Measurements from ENCODE around the gene CTNNA2.

The CTNNA2 gene

GRCh38 chr2:79529636-79530035 is 16.8 kb downstream of the CTNNA2 start:
- H3K27me3 ChIP-seq (ENCODE audit: insufficient read depth, low read length): no peaks in the 10 kb centered on the region
- H3K4me3 ChIP-seq (ENCODE audit: low read depth, low read length): no peak overlapping the region
- no peak overlapping the region for H3K18ac ChIP-seq (ENCODE audit: low read length)
- no peak overlapping the region for H3K9ac ChIP-seq (ENCODE audit: low read length)
- H2AFZ ChIP-seq (ENCODE audit: insufficient read depth, low read length, poor library complexity): no peak overlapping the region
- no peak overlapping the region for H3K14ac ChIP-seq (ENCODE audit: low read length)
- H4K8ac ChIP-seq (ENCODE audit: low read depth, low read length): no peak overlapping the region
- no peak overlapping the region for H3K27ac ChIP-seq (ENCODE audit: low read depth, low read length)
- H3K4me2 ChIP-seq (ENCODE audit: low read length): no peak overlapping the region
- H3K9me3 ChIP-seq (ENCODE audit: insufficient read depth, low read depth, low read length): no peaks in the 10 kb centered on the region
- H3K4ac ChIP-seq (ENCODE audit: low read depth, low read length): no peak overlapping the region
- no peaks in the 10 kb centered on the region for H3K4me1 ChIP-seq (ENCODE audit: control insufficient read depth in 1 of 2, insufficient read depth in 2 of 2, low read length in 2 of 2)
- H3K23ac ChIP-seq (ENCODE audit: low read length): no peak overlapping the region
- H3K79me1 ChIP-seq (ENCODE audit: low read length): no peaks in the 10 kb centered on the region
- no CpG with 5 or more reads among the region's 3 CpGs for WGBS (ENCODE audit: extremely low coverage, insufficient coverage, insufficient read length)
- no peak overlapping the region for H4K91ac ChIP-seq (ENCODE audit: low read depth, low read length)
- H2BK5ac ChIP-seq (ENCODE audit: low read depth, low read length, poor library complexity): no peak overlapping the region
- H2BK120ac ChIP-seq (ENCODE audit: insufficient read depth, low read length, poor library complexity): no peak overlapping the region
- no peak for DNase-seq
- no peak overlapping the region for H2AK5ac ChIP-seq (ENCODE audit: low read length)
- no peaks in the 10 kb centered on the region for H3K36me3 ChIP-seq (ENCODE audit: control insufficient read depth in 1 of 2, insufficient read depth in 2 of 2, low read length in 2 of 2)
- H3K79me2 ChIP-seq (ENCODE audit: control insufficient read depth, insufficient read depth, low read length, poor library complexity): no peaks in the 10 kb centered on the region
- no peak overlapping the region for H4K12ac ChIP-seq (ENCODE audit: low read depth, low read length)
- no peak overlapping the region for H2BK12ac ChIP-seq (ENCODE audit: low read length)

GRCh38 chr2:79530443-79530842 is 17.6 kb downstream of the CTNNA2 start:
- WGBS (ENCODE audit: extremely low coverage, insufficient coverage, insufficient read length): no CpG with 5 or more reads among the region's 1 CpG
- H3K14ac ChIP-seq (ENCODE audit: low read length): no peak overlapping the region

GRCh38 chr2:79547568-79547967 is 34.7 kb downstream of the CTNNA2 start:
- H3K18ac ChIP-seq (ENCODE audit: low read length): no peak overlapping the region
- H4K91ac ChIP-seq (ENCODE audit: low read depth, low read length): no peak overlapping the region
- no peak overlapping the region for H4K8ac ChIP-seq (ENCODE audit: low read depth, low read length)
- no peak overlapping the region for H3K4me2 ChIP-seq (ENCODE audit: low read length)
- no peak overlapping the region for H3K27ac ChIP-seq (ENCODE audit: low read depth, low read length)
- H3K79me2 ChIP-seq (ENCODE audit: control insufficient read depth, insufficient read depth, low read length, poor library complexity): no peaks in the 10 kb centered on the region
- no peak overlapping the region for H2AK5ac ChIP-seq (ENCODE audit: low read length)
- no peaks in the 10 kb centered on the region for H3K79me1 ChIP-seq (ENCODE audit: low read length)
- no peak overlapping the region for H2BK120ac ChIP-seq (ENCODE audit: insufficient read depth, low read length, poor library complexity)
- H2BK5ac ChIP-seq (ENCODE audit: low read depth, low read length, poor library complexity): no peak overlapping the region
- H3K4ac ChIP-seq (ENCODE audit: low read depth, low read length): no peak overlapping the region
- H3K14ac ChIP-seq (ENCODE audit: low read length): no peak overlapping the region
- H3K4me1 ChIP-seq (ENCODE audit: control insufficient read depth in 1 of 2, insufficient read depth in 2 of 2, low read length in 2 of 2): no peaks in the 10 kb centered on the region
- no peak overlapping the region for H2AFZ ChIP-seq (ENCODE audit: insufficient read depth, low read length, poor library complexity)
- H3K9me3 ChIP-seq (ENCODE audit: insufficient read depth, low read depth, low read length): peaks cover 11% of the 10 kb centered on the region
- DNase-seq: no peak
- no peak overlapping the region for H3K23ac ChIP-seq (ENCODE audit: low read length)
- H4K12ac ChIP-seq (ENCODE audit: low read depth, low read length): no peak overlapping the region
- H3K9ac ChIP-seq (ENCODE audit: low read length): no peak overlapping the region
- WGBS (ENCODE audit: extremely low coverage, insufficient coverage, insufficient read length): no CpG with 5 or more reads among the region's 2 CpGs
- no peak overlapping the region for H2BK12ac ChIP-seq (ENCODE audit: low read length)
- H3K27me3 ChIP-seq (ENCODE audit: insufficient read depth, low read length): no peaks in the 10 kb centered on the region
- peaks cover 0 to under 1% of the 10 kb centered on the region in 2 experiments for H3K36me3 ChIP-seq (ENCODE audit: control insufficient read depth in 1 of 2, insufficient read depth in 2 of 2, low read length in 2 of 2)
- no peak overlapping the region for H3K4me3 ChIP-seq (ENCODE audit: low read depth, low read length)

More at GRCh38 chr2:79530443-79530842, 17.6 kb downstream of the CTNNA2 start:
- no peak for DNase-seq
- no peaks in the 10 kb centered on the region for H3K9me3 ChIP-seq (ENCODE audit: insufficient read depth, low read depth, low read length)
- H4K12ac ChIP-seq (ENCODE audit: low read depth, low read length): no peak overlapping the region
- H3K4me2 ChIP-seq (ENCODE audit: low read length): no peak overlapping the region
- no peak overlapping the region for H3K4ac ChIP-seq (ENCODE audit: low read depth, low read length)
- no peak overlapping the region for H2AFZ ChIP-seq (ENCODE audit: insufficient read depth, low read length, poor library complexity)
- no peaks in the 10 kb centered on the region for H3K27me3 ChIP-seq (ENCODE audit: insufficient read depth, low read length)
- no peak overlapping the region for H3K9ac ChIP-seq (ENCODE audit: low read length)
- no peaks in the 10 kb centered on the region for H3K4me1 ChIP-seq (ENCODE audit: control insufficient read depth in 1 of 2, insufficient read depth in 2 of 2, low read length in 2 of 2)
- no peak overlapping the region for H2BK12ac ChIP-seq (ENCODE audit: low read length)
- no peak overlapping the region for H3K4me3 ChIP-seq (ENCODE audit: low read depth, low read length)
- no peak overlapping the region for H3K23ac ChIP-seq (ENCODE audit: low read length)
- H2AK5ac ChIP-seq (ENCODE audit: low read length): no peak overlapping the region
- no peak overlapping the region for H2BK120ac ChIP-seq (ENCODE audit: insufficient read depth, low read length, poor library complexity)
- no peak overlapping the region for H3K27ac ChIP-seq (ENCODE audit: low read depth, low read length)
- H2BK5ac ChIP-seq (ENCODE audit: low read depth, low read length, poor library complexity): no peak overlapping the region
- no peak overlapping the region for H3K18ac ChIP-seq (ENCODE audit: low read length)
- no peak overlapping the region for H4K8ac ChIP-seq (ENCODE audit: low read depth, low read length)
- no peak overlapping the region for H4K91ac ChIP-seq (ENCODE audit: low read depth, low read length)
- H3K36me3 ChIP-seq (ENCODE audit: control insufficient read depth in 1 of 2, insufficient read depth in 2 of 2, low read length in 2 of 2): no peaks in the 10 kb centered on the region
- no peaks in the 10 kb centered on the region for H3K79me2 ChIP-seq (ENCODE audit: control insufficient read depth, insufficient read depth, low read length, poor library complexity)
- H3K79me1 ChIP-seq (ENCODE audit: low read length): no peaks in the 10 kb centered on the region

GRCh38 chr2:79552653-79553052 is 39.8 kb downstream of the CTNNA2 start:
- Histone ChIP-seq H3K79me2 (ENCODE audit: control insufficient read depth, insufficient read depth, low read length, poor library complexity) (no peaks in the 10 kb centered on the region), H3K4me1 (ENCODE audit: control insufficient read depth in 1 of 2, insufficient read depth in 2 of 2, low read length in 2 of 2) (no peaks in the 10 kb centered on the region), H3K9ac (ENCODE audit: low read length) (no peak overlapping the region), H4K12ac (ENCODE audit: low read depth, low read length) (no peak overlapping the region), H4K8ac (ENCODE audit: low read depth, low read length) (no peak overlapping the region), H3K14ac (ENCODE audit: low read length) (no peak overlapping the region), H4K91ac (ENCODE audit: low read depth, low read length) (no peak overlapping the region), H3K9me3 (ENCODE audit: insufficient read depth, low read depth, low read length) (peaks cover 12% of the 10 kb centered on the region), H3K36me3 (ENCODE audit: control insufficient read depth in 1 of 2, insufficient read depth in 2 of 2, low read length in 2 of 2) (peaks cover 0 to 2% of the 10 kb centered on the region in 2 experiments), H3K23ac (ENCODE audit: low read length) (no peak overlapping the region), H3K27ac (ENCODE audit: low read depth, low read length) (no peak overlapping the region), H3K4me3 (ENCODE audit: low read depth, low read length) (no peak overlapping the region), H3K4me2 (ENCODE audit: low read length) (no peak overlapping the region), H2BK12ac (ENCODE audit: low read length) (no peak overlapping the region), H2AK5ac (ENCODE audit: low read length) (no peak overlapping the region), H2BK5ac (ENCODE audit: low read depth, low read length, poor library complexity) (no peak overlapping the region), H2AFZ (ENCODE audit: insufficient read depth, low read length, poor library complexity) (no peak overlapping the region), H2BK120ac (ENCODE audit: insufficient read depth, low read length, poor library complexity) (no peak overlapping the region), H3K4ac (ENCODE audit: low read depth, low read length) (no peak overlapping the region), H3K27me3 (ENCODE audit: insufficient read depth, low read length) (no peaks in the 10 kb centered on the region), H3K79me1 (ENCODE audit: low read length) (no peaks in the 10 kb centered on the region), H3K18ac (ENCODE audit: low read length) (no peak overlapping the region)
- no CpG with 5 or more reads among the region's 1 CpG for WGBS (ENCODE audit: extremely low coverage, insufficient coverage, insufficient read length)
- DNase-seq: no peak
